Neural crest cell (in vitro differentiated cells): ENCODE data around the gene TPSAB1. TPM values are rescaled to one million over a fixed set of nuclear protein-coding genes. Genes with fewer than 3 reads are reported as not detected.

Experiments
- DNase-seq: peaks from one replicate; pipeline ENCODE4 v3.0.0; 2021; ENCODE audit warnings: low read depth, mixed read lengths, low spot score
- H3K27ac Mint-ChIP-seq: one replicate; pipeline ENCODE4 v1.8.0; 2021; ENCODE audit warnings: mild to moderate bottlenecking, mixed read lengths; ENCODE audit not compliant: unreplicated experiment
- H3K27me3 Mint-ChIP-seq: 2 replicates; pipeline ENCODE4 v1.8.0; 2021; ENCODE audit warnings: low read depth, mild to moderate bottlenecking, mixed read lengths
- H3K36me3 Mint-ChIP-seq: 2 replicates; pipeline ENCODE4 v1.8.0; 2021; ENCODE audit warnings: low read depth, mild to moderate bottlenecking, mixed read lengths
- H3K4me1 Mint-ChIP-seq: 2 replicates; pipeline ENCODE4 v1.8.0; 2021; ENCODE audit warnings: mixed read lengths
- H3K4me3 Mint-ChIP-seq: one replicate; pipeline ENCODE4 v1.8.0; 2021; ENCODE audit warnings: mild to moderate bottlenecking, mixed read lengths
- H3K9me3 Mint-ChIP-seq: 2 replicates; pipeline ENCODE4 v1.8.0; 2021; ENCODE audit warnings: mixed read lengths
- total RNA-seq: library from RNA; stranded (reverse); gene quantifications from 2 replicates; pipeline ENCODE4 v1.2.1, GENCODE V29; 2021
- TF ChIP-seq, protein P1 (sequence below): fragments of 200-600 bp; sonication (generic); conservative IDR thresholded peaks from 2 replicates; pipeline ENCODE4 v1.5.0; 2021; ENCODE audit warnings: antibody characterized with exemption, mild to moderate bottlenecking

TPSAB1 gene
- total RNA-seq, 1 donor from 2014 or later = not detected

DNA sequence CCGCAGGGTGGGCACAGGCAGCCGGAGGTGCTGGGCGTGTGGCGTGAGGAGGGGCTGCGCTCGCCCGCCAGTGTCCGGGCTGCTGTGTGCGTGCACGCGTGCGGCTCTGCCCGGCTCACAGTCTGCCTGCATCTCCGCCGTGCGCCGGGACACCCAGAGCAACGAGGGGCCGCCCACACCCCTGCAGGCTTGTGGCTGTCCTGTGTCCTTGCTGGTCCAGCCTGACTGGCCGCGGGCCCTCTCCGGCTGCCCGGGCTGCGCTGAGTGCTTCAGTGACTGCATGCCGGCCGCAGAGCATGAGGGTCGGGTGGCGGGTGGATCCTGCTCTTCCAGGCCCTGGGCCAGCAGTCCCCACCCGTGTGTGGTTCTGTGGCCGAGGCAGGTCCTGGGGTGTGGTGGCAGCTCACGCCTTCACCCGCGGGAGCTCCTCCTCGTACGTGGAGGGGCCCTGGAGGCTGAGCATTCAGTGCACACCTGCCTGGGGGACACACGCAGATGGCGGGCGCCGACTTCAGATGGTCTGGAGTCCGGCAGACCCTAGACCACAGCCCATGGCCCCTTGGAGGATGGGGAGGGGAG is 27.8 kb upstream of the TPSAB1 start:
- DNase-seq = no peak
- Mint-ChIP-seq H3K27ac (no peak overlapping the region), H3K9me3 (no peaks in the 10 kb centered on the region), H3K36me3 (no peaks in the 10 kb centered on the region), H3K4me3 (no peak overlapping the region), H3K27me3 (no peaks in the 10 kb centered on the region), H3K4me1 (no peaks in the 10 kb centered on the region)
- TF ChIP-seq, protein P1, sequence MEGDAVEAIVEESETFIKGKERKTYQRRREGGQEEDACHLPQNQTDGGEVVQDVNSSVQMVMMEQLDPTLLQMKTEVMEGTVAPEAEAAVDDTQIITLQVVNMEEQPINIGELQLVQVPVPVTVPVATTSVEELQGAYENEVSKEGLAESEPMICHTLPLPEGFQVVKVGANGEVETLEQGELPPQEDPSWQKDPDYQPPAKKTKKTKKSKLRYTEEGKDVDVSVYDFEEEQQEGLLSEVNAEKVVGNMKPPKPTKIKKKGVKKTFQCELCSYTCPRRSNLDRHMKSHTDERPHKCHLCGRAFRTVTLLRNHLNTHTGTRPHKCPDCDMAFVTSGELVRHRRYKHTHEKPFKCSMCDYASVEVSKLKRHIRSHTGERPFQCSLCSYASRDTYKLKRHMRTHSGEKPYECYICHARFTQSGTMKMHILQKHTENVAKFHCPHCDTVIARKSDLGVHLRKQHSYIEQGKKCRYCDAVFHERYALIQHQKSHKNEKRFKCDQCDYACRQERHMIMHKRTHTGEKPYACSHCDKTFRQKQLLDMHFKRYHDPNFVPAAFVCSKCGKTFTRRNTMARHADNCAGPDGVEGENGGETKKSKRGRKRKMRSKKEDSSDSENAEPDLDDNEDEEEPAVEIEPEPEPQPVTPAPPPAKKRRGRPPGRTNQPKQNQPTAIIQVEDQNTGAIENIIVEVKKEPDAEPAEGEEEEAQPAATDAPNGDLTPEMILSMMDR = no peak

DNA sequence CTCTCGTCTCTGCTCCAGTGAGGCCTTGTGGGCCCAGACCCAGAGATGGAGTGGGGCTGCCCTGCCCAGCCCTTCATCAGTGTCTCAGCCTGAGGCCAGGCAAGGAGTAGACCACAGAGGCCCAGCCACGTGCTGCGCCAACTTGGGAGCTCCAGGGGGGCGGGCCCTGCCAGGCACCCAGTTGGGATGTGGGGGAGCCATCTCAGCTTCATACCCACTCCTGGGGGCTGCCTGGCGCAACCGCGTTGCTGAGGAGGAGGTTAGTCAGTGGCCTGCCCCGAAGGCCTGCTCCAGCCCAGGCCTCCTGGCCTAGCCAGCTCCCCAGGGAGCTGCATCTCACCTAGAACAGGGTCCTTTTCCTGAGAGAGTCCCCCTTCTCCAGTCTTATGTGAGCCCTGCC is 27.3 kb upstream of the TPSAB1 start:
- Mint-ChIP-seq H3K4me3 (no peak overlapping the region), H3K9me3 (no peaks in the 10 kb centered on the region), H3K36me3 (no peaks in the 10 kb centered on the region), H3K27me3 (no peaks in the 10 kb centered on the region), H3K4me1 (no peaks in the 10 kb centered on the region), H3K27ac (no peak overlapping the region)
- no peak for DNase-seq
- TF ChIP-seq, protein P1 = no peak

DNA sequence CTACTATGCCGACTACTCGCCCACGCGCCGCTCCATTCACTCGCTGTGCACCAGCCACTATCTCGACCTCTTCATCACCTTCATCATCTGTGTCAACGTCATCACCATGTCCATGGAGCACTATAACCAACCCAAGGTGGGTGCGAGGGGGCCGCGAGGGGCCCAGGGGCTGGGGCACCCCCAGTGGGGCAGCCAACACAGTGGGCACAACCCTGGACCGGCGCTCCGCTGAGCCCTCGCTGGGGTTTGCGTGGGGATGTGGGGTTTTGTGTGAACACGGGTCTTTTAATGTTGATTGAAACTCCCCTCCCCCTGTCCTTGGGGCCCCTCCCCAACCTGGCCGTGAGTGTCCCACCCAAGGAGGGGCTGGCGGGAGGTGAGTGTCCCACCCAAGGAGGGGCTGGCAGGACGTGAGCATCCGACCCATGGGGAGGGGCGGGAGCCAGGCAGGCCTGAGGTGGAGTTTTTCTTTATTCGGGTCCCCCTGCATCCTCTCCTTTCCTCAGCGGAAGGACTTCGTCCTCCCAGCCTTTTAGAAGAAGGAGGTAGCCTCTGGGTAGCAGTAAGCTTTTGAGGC is 26.6 kb upstream of the TPSAB1 start:
- Mint-ChIP-seq H3K4me3 (no peak overlapping the region), H3K9me3 (no peaks in the 10 kb centered on the region), H3K4me1 (no peaks in the 10 kb centered on the region), H3K27me3 (no peaks in the 10 kb centered on the region), H3K36me3 (no peaks in the 10 kb centered on the region), H3K27ac (no peak overlapping the region)
- DNase-seq = no peak
- TF ChIP-seq, protein P1 = no peak

DNA sequence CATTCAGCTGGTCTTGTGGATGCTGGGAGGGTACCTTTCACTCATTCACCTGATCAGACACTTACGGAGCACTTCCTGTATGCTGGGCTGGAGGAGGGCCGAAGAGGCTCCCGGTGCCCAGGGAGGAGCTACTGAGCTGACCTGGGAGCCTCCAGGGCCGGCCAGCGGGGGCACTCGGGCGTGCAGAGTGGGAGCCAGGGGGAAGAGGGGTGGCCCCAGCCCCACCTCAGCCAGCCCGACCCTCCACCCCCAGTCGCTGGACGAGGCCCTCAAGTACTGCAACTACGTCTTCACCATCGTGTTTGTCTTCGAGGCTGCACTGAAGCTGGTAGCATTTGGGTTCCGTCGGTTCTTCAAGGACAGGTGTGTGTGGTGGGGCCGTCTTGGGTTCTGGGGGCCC is 25.8 kb upstream of the TPSAB1 start:
- Mint-ChIP-seq H3K27me3 (no peaks in the 10 kb centered on the region), H3K36me3 (no peaks in the 10 kb centered on the region), H3K4me1 (no peaks in the 10 kb centered on the region), H3K4me3 (no peak overlapping the region), H3K9me3 (no peaks in the 10 kb centered on the region), H3K27ac (no peak overlapping the region)
- no peak for DNase-seq
- TF ChIP-seq, protein P1 = no peak

DNA sequence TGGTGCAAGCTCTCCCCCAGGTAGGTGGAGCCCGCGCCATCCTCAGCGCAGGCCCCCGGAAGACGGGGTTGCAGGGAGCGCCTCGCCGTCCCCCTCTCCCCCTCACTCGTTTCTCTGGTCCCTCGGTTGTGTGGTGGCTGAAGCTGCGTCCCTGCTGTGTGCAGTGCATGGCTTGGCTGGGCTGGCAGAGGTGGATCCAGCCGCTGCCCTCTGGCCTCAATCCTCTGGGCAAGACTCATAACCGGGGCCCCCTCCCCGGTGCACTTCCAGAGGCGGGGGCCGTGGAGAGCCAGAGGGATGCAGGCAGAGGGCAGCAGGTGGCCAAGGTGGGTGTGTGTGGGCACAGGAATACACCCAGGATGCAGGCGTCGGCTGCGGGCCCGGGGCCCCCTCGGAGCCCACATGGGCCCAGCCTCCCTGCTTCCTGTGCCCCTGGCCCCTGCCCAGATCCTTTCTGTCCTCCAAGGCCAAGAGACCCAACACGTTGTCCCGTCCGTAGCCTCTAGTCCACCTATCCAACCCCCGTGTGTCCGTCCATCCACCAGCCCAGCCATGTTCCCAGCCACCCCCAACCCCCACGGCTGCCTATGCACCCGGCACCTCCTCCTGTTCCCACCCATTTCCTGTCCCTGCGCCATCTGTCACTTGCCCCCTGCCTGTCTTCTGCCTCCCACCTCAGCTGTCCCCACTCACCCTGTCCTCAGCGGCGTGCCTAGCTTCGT is 24.8 kb upstream of the TPSAB1 start:
- Mint-ChIP-seq H3K27ac (no peak overlapping the region), H3K4me1 (no peaks in the 10 kb centered on the region), H3K36me3 (no peaks in the 10 kb centered on the region), H3K9me3 (no peaks in the 10 kb centered on the region), H3K27me3 (no peaks in the 10 kb centered on the region), H3K4me3 (no peak overlapping the region)
- TF ChIP-seq, protein P1 = no peak
- no peak for DNase-seq
